OCI-LY7 (cell line): ENCODE data around the gene HTR2C. TPM values are rescaled to one million over a fixed set of nuclear protein-coding genes. Genes with fewer than 3 reads are reported as not detected.
"Not testable (repeated sequence)": the region's sequence is repeated elsewhere in the genome, so short reads cannot be mapped to it uniquely, and the experiment has no call there.

ENCODE experiments used
- BruUV-seq: library from RNA; stranded (reverse); fragments of 400-500 nt; replicated peaks from 2 replicates; lab custom pipeline; 2021; lab: Mats Ljungman, UMichigan
- CTCF ChIA-PET: fragments of 300-600 bp; sonication (Branson Sonifier 250); formaldehyde crosslinking; loops from one replicate; lab custom pipeline; 2022; ENCODE audit warnings: antibody characterized with exemption; ENCODE audit not compliant: unreplicated experiment; lab: Charles Lee
- POLR2A ChIA-PET: fragments of 300-600 bp; sonication (Branson Sonifier 250); formaldehyde crosslinking; loops from one replicate; lab custom pipeline; 2022; ENCODE audit warnings: antibody characterized with exemption; lab: Charles Lee
- DNase-seq: peaks from one replicate; pipeline ENCODE4 v3.0.0-alpha.2; 2015; ENCODE audit warnings: low spot score
- H2AFZ ChIP-seq: fragments of 200-600 bp; sonication (generic), shearing (Covaris generic); 2 replicates; pipeline ENCODE4 v1.6.1; 2014; ENCODE audit warnings: mild to moderate bottlenecking, antibody characterized with exemption, low read length, moderate library complexity
- H3K27ac ChIP-seq: fragments of 200-600 bp; sonication (generic); 2 replicates; pipeline ENCODE4 v1.5.1; 2014; ENCODE audit warnings: mixed run types, low read depth, mild to moderate bottlenecking, moderate library complexity, low read length, inconsistent platforms; ENCODE audit not compliant: poor library complexity, severe bottlenecking
- H3K36me3 ChIP-seq: fragments of 200-600 bp; sonication (generic); 2 replicates; pipeline ENCODE4 v1.6.1; 2014; ENCODE audit warnings: mild to moderate bottlenecking, antibody characterized with exemption, low read length, moderate library complexity, mixed read lengths; ENCODE audit not compliant: insufficient read depth
- H3K4me1 ChIP-seq: fragments of 200-600 bp; sonication (generic); 2 replicates; pipeline ENCODE4 v1.5.1; 2014; ENCODE audit warnings: mild to moderate bottlenecking, low read length; ENCODE audit not compliant: insufficient read depth, poor library complexity, severe bottlenecking
- H3K4me2 ChIP-seq: fragments of 200-600 bp; sonication (generic); 2 replicates; pipeline ENCODE4 v1.6.1; 2014; ENCODE audit warnings: mild to moderate bottlenecking, low read length
- H3K4me3 ChIP-seq: fragments of 200-600 bp; sonication (generic); 2 replicates; pipeline ENCODE4 v1.5.1; 2014; ENCODE audit warnings: mild to moderate bottlenecking, low read depth, low read length; ENCODE audit not compliant: poor library complexity, severe bottlenecking
- H3K79me2 ChIP-seq: fragments of 200-600 bp; sonication (generic); 2 replicates; pipeline ENCODE4 v1.6.1; 2016; ENCODE audit warnings: low read depth, mild to moderate bottlenecking, low read length, moderate library complexity, mixed read lengths; ENCODE audit not compliant: insufficient read depth
- H3K9me2 ChIP-seq: fragments of 200-600 bp; sonication (generic); 2 replicates; pipeline ENCODE4 v1.6.1; 2016; ENCODE audit warnings: mild to moderate bottlenecking, low read length, mixed read lengths; ENCODE audit not compliant: insufficient read depth
- H3K9me3 ChIP-seq: fragments of 200-600 bp; sonication (generic); 2 replicates; pipeline ENCODE4 v1.6.1; 2014; ENCODE audit warnings: mild to moderate bottlenecking, mixed run types, low read length, mixed read lengths
- H4K20me1 ChIP-seq: fragments of 200-600 bp; sonication (generic); 2 replicates; pipeline ENCODE4 v1.6.1; 2014; ENCODE audit warnings: mild to moderate bottlenecking, antibody characterized with exemption, low read length, moderate library complexity, mixed read lengths; ENCODE audit not compliant: insufficient read depth
- EZH2phosphoT487 ChIP-seq: fragments of 200-600 bp; sonication (generic); IDR thresholded peaks from 2 replicates; pipeline ENCODE4 v1.6.1; 2018; ENCODE audit warnings: low read depth, borderline replicate concordance, mild to moderate bottlenecking, mixed run types, antibody characterized with exemption, low read length, moderate library complexity, mixed read lengths
- intact Hi-C: fragments of 100-400 bp; cut with micrococcal nuclease; formaldehyde crosslinking; loops from one replicate; pipeline ENCODE4 v1.10.0; 2022; ENCODE audit not compliant: unreplicated experiment
- total RNA-seq, 2 experiments: library from RNA; depleted of rRNA in 1 of 2; stranded (reverse); fragments of >200 nt in 1 of 2; shearing (Covaris generic) in 1 of 2; gene quantifications; 2 replicates each; pipeline ENCODE4 v1.2.3, GENCODE V29; 2014 to 2022
- TF ChIP-seq, protein P1 (sequence below): fragments of 200-600 bp; sonication (generic); conservative IDR thresholded peaks from 2 replicates; pipeline ENCODE4 v1.5.1; 2014; ENCODE audit warnings: mild to moderate bottlenecking, antibody characterized with exemption, low read length, moderate library complexity, mixed read lengths

Gene HTR2C
- total RNA-seq, 2 experiments from 2014 or later = not detected

DNA sequence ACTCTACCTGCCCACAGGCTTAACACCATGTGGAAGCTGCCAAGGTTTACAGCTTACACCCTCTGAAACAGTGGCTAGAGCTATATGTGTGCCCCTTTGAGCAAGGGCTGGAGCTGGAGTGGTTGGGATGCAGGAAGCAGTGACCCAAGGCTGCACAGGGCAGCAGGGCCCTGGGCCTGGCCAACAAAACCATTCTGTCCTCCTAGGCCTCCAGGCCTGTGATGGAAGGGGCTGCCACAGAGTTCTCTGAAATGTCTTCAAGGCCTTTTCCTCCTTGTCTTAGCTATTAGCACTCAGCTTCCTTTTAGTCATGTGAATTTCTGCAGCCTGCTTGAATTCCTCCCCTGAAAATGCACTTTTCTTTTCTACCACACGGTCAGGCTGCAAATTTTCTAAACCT is 348.7 kb downstream of the HTR2C start:
- H2AFZ ChIP-seq = no peak overlapping the region
- BruUV-seq = no TSS peak
- no peaks in the 10 kb centered on the region for H3K36me3 ChIP-seq
- H3K9me3 ChIP-seq = no peaks in the 10 kb centered on the region
- CTCF ChIA-PET = no interaction called here
- H3K4me3 ChIP-seq = no peak overlapping the region
- no peak for DNase-seq
- H3K9me2 ChIP-seq = no peaks in the 10 kb centered on the region
- POLR2A ChIA-PET = no interaction called here
- H3K79me2 ChIP-seq = no peaks in the 10 kb centered on the region
- no peaks in the 10 kb centered on the region for H4K20me1 ChIP-seq
- intact Hi-C loops = no loop called here
- no peaks in the 10 kb centered on the region for H3K4me1 ChIP-seq
- no peak overlapping the region for H3K4me2 ChIP-seq
- TF ChIP-seq, protein P1, sequence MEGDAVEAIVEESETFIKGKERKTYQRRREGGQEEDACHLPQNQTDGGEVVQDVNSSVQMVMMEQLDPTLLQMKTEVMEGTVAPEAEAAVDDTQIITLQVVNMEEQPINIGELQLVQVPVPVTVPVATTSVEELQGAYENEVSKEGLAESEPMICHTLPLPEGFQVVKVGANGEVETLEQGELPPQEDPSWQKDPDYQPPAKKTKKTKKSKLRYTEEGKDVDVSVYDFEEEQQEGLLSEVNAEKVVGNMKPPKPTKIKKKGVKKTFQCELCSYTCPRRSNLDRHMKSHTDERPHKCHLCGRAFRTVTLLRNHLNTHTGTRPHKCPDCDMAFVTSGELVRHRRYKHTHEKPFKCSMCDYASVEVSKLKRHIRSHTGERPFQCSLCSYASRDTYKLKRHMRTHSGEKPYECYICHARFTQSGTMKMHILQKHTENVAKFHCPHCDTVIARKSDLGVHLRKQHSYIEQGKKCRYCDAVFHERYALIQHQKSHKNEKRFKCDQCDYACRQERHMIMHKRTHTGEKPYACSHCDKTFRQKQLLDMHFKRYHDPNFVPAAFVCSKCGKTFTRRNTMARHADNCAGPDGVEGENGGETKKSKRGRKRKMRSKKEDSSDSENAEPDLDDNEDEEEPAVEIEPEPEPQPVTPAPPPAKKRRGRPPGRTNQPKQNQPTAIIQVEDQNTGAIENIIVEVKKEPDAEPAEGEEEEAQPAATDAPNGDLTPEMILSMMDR = no peak
- TF ChIP-seq EZH2phosphoT487 = no peak
- H3K27ac ChIP-seq = no peak overlapping the region

DNA sequence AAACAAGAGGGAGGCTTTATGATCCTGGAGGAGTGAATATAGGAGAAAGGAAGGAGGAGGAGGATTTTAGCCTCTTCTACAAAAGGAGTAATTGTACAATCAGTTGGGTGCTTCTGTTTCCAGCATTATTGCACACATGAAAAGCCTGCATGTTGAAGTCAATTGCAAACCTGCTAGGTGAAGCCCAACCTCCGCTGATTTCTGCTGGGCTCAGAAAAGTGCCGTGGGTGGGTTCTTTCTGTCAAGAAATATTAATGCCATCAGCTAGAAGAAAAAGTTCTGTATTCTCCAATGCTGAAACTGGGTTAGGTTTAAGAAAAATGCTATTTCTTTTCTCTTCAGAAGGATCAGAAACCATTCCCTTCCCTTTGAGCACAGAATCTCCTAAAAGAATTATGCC is 349.4 kb downstream of the HTR2C start:
- DNase-seq, H3K9me3 ChIP-seq, intact Hi-C loops, H3K9me2 ChIP-seq, H2AFZ ChIP-seq, POLR2A ChIA-PET, H4K20me1 ChIP-seq, H3K27ac ChIP-seq, H3K79me2 ChIP-seq, H3K36me3 ChIP-seq, BruUV-seq, H3K4me1 ChIP-seq, CTCF ChIA-PET, H3K4me2 ChIP-seq, H3K4me3 ChIP-seq: not testable (repeated sequence)

DNA sequence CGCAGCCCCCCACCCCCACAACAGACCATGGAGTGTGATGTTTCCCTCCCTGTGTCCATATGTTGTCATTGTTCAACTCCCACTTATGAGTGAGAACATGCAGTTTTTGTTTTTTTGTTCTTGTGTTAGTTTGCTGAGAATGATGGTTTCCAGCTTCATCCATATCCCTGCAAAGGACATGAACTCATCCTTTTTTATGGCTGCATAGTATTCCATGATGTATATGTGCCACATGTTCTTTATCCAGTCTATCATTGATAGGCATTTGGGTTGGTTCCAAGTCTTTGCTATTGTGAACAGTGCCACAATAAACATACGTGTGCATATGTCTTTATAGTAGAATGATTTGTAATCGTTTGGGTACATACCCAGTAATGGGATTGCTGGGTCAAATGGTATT is 353.2 kb downstream of the HTR2C start:
- H3K4me3 ChIP-seq, H3K9me2 ChIP-seq, CTCF ChIA-PET, BruUV-seq, H3K27ac ChIP-seq, H4K20me1 ChIP-seq, H3K36me3 ChIP-seq, H3K4me1 ChIP-seq, intact Hi-C loops, H3K4me2 ChIP-seq, H3K79me2 ChIP-seq, H2AFZ ChIP-seq, DNase-seq, H3K9me3 ChIP-seq: not testable (repeated sequence)
- POLR2A ChIA-PET = interaction anchor here (0.7 kb wide), 1 partner anchor 13 kb away, joined by 6 read pairs; no protein-coding TSS in a partner anchor

DNA sequence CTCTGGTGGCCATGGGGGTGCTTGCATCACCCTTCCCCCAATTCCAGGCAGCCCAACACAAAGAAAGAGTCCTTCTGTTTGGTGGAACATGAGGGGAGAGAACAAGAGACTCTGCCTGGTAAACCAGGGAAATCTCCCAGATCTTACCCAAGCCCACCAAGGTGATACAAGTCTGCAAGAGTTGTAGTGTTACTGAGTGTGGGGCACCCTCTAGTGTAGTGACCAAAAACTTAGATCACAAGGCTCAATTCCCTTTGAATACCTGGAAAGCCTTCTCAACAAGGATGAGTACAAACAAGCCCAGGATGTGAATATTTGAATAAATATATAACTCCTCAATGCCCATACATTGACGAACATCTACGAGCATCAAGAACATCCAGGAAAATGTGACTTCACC is 368.8 kb downstream of the HTR2C start:
- TF ChIP-seq, protein P1 = no peak
- TF ChIP-seq EZH2phosphoT487 = no peak
- no peak overlapping the region for H2AFZ ChIP-seq
- no peak overlapping the region for H3K4me3 ChIP-seq
- no peaks in the 10 kb centered on the region for H3K4me1 ChIP-seq
- no peaks in the 10 kb centered on the region for H3K79me2 ChIP-seq
- H3K36me3 ChIP-seq = no peaks in the 10 kb centered on the region
- H3K4me2 ChIP-seq = no peak overlapping the region
- BruUV-seq = no TSS peak
- no peaks in the 10 kb centered on the region for H3K9me3 ChIP-seq
- H4K20me1 ChIP-seq = no peaks in the 10 kb centered on the region
- no peak for DNase-seq
- intact Hi-C loops = no loop called here
- ChIA-PET CTCF (no interaction called here), POLR2A (interaction anchor here (1.8 kb wide), 1 partner anchor 10 kb away, joined by 4 read pairs; no protein-coding TSS in a partner anchor)
- no peaks in the 10 kb centered on the region for H3K9me2 ChIP-seq
- no peak overlapping the region for H3K27ac ChIP-seq
